ENCODE data around the gene MTRF1.

MTRF1 gene

DNA sequence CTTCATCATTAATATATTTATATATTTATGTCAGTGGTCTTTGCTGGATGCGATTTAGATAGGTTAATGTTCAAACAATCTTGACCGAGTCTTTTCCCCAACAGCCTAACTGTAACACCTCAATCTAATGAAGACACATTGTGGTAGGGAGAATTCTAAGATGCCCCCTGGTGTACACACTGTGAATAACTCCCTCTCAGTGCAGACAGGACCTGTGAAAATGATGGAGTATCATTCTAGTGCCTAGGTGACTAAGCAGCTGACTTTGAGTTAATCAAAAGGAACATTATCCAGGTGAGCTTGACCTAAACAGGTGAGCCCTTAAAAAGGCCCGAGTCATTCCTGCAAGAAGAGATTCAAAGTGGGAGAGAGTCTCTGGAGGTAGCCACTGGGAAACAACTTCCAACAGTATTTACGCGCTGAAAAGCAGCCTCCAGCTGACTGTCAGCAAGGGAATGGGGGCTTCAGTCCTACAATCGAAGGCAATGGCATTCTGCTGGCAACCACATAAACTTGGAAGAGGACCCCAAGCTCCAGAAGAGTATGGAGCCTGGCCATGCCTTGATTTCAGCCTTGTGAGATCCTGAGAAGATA, 41.0 kb downstream of the MTRF1 start:
- no peaks in the 10 kb centered on the region for H3K36me3 ChIP-seq (ENCODE audit: control insufficient read depth, insufficient read depth, low read length)
- H3K4me3 ChIP-seq (ENCODE audit: extremely low read depth, insufficient read depth, low read length, poor library complexity, severe bottlenecking) = no peak overlapping the region
- no peak overlapping the region for H3K27ac ChIP-seq (ENCODE audit: low read depth, low read length, severe bottlenecking)
- H3K4me1 ChIP-seq (ENCODE audit: control insufficient read depth, insufficient read depth, low read length, poor library complexity, severe bottlenecking) = peaks cover 4% of the 10 kb centered on the region
- no peaks in the 10 kb centered on the region for H3K9me3 ChIP-seq (ENCODE audit: control insufficient read depth, low read length)
- 60 to 73% methylated on average over 4 of the region's 6 CpGs for WGBS, 2 experiments (ENCODE audit: insufficient coverage in 2 of 2)

DNA sequence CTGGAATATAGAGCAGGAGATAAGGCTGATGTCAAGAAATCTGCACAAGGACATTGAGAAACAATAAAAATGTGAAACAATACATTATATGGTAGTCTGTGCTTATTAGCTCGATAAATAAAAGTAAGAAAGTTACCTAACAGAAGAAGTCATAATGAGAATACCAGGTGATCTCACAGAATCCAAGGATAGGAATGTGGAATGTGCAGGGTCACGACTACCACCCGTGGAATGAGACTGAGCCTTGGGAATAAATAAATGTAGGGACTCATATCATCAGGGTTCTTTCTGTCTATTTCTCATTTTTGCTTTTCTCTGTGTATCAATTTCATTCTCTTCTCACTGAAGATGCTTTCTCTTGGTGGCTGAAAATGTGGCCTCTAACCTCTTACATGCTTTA, 43.0 kb downstream of the MTRF1 start:
- H3K9me3 ChIP-seq (ENCODE audit: control insufficient read depth, low read length) = no peaks in the 10 kb centered on the region
- no peak overlapping the region for H3K27ac ChIP-seq (ENCODE audit: low read depth, low read length, severe bottlenecking)
- no peaks in the 10 kb centered on the region for H3K36me3 ChIP-seq (ENCODE audit: control insufficient read depth, insufficient read depth, low read length)
- peaks cover 4% of the 10 kb centered on the region for H3K4me1 ChIP-seq (ENCODE audit: control insufficient read depth, insufficient read depth, low read length, poor library complexity, severe bottlenecking)
- 90 to 100% methylated on average over 2 of the region's 3 CpGs for WGBS, 2 experiments (ENCODE audit: insufficient coverage in 2 of 2)
- H3K4me3 ChIP-seq (ENCODE audit: extremely low read depth, insufficient read depth, low read length, poor library complexity, severe bottlenecking) = no peak overlapping the region

DNA sequence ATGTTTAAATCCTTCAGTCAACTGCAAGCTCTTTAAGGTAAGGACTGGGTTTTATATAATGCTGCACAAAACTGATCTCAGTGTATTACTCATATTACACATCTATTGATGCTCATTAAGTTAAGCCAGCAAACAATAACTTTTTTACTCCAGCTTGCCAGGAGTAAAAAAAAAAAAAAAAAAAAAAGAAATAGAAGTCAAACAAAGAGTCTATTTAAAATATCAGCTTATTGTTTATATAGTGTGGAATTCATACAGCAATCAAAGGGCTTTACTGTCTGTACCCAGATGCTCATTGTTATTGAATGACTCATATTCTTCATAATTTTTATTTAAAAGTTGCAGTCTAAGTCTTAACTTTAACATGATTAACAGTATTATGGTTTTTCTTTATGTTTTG, 47.2 kb downstream of the MTRF1 start:
- Histone ChIP-seq H3K27ac (ENCODE audit: low read depth, low read length, severe bottlenecking) (no peak overlapping the region), H3K4me3 (ENCODE audit: extremely low read depth, insufficient read depth, low read length, poor library complexity, severe bottlenecking) (no peak overlapping the region), H3K36me3 (ENCODE audit: control insufficient read depth, insufficient read depth, low read length) (no peaks in the 10 kb centered on the region), H3K4me1 (ENCODE audit: control insufficient read depth, insufficient read depth, low read length, poor library complexity, severe bottlenecking) (no peaks in the 10 kb centered on the region), H3K9me3 (ENCODE audit: control insufficient read depth, low read length) (peaks cover 6% of the 10 kb centered on the region)

DNA sequence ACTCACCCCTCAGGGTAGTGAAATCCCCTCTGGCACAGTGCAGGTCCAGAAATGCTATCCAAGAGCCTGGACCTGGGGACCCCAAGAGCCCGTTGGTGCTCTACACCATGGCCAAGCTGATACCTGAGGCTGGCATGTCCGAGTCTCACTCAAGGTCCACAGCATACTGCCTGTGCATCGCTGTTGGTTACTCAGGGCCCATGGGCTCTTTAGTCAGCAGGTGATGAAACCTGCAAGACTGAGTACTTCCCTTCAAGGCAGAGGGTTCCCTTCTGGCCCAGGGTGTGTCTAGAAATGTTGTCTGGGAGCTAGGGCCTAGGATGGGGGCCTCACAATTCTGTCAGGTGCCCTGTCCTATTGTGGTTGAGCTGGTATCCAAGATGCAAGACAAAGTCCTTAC, 49.5 kb downstream of the MTRF1 start:
- H3K4me1 ChIP-seq (ENCODE audit: control insufficient read depth, insufficient read depth, low read length, poor library complexity, severe bottlenecking) = no peaks in the 10 kb centered on the region
- H3K9me3 ChIP-seq (ENCODE audit: control insufficient read depth, low read length) = peaks cover 10% of the 10 kb centered on the region
- WGBS, 2 experiments (ENCODE audit: insufficient coverage in 2 of 2) = 67 to 100% methylated on average over 1 to 3 of the region's 3 CpGs
- H3K36me3 ChIP-seq (ENCODE audit: control insufficient read depth, insufficient read depth, low read length) = no peaks in the 10 kb centered on the region
- no peak overlapping the region for H3K4me3 ChIP-seq (ENCODE audit: extremely low read depth, insufficient read depth, low read length, poor library complexity, severe bottlenecking)
- H3K27ac ChIP-seq (ENCODE audit: low read depth, low read length, severe bottlenecking) = no peak overlapping the region

DNA sequence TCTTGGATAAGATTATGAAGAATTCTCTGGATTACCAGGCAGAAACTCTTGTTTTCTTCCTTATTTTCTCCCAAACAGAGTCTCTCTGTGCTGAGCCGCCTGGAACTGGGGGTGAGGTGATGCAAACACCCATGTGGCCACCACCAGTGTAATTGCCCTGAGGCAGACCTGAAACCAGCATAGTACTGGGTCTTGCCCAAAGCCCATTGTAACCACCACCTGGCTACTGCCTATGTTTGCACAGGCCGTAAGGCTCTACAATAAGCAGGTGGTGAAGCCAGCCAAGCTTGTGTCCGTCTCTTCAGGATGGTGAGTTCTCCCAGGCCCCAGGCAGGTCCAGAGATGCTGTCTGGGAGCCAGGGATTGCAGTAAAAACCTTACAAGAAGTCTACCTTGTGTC, 50.1 kb downstream of the MTRF1 start:
- Histone ChIP-seq H3K36me3 (ENCODE audit: control insufficient read depth, insufficient read depth, low read length) (no peaks in the 10 kb centered on the region), H3K4me3 (ENCODE audit: extremely low read depth, insufficient read depth, low read length, poor library complexity, severe bottlenecking) (no peak overlapping the region), H3K9me3 (ENCODE audit: control insufficient read depth, low read length) (peaks cover 10% of the 10 kb centered on the region), H3K27ac (ENCODE audit: low read depth, low read length, severe bottlenecking) (no peak overlapping the region), H3K4me1 (ENCODE audit: control insufficient read depth, insufficient read depth, low read length, poor library complexity, severe bottlenecking) (no peaks in the 10 kb centered on the region)
- WGBS, 2 experiments (ENCODE audit: insufficient coverage in 2 of 2) = 94 to 95% methylated on average over 2 of the region's 3 CpGs

DNA sequence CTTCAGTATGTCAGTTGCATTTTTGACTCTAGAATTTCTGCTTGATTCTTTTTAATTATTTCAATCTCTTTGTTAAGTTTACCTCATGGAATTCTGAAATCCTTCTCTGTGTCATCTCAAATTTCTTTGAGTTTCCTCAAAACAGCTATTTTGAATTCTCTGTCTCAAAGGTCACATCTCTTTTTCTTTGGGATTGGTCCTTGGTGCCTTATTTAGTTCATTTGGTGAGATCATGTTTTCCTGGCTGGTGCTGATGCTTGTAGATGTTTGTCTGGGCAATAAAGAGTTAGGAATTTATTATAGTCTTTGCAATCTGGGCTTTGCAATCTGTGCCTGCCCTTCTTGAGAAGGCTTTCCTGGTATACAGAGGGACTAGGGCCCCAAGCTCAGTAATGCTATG, 50.5 kb downstream of the MTRF1 start:
- Histone ChIP-seq H3K4me1 (ENCODE audit: control insufficient read depth, insufficient read depth, low read length, poor library complexity, severe bottlenecking) (no peaks in the 10 kb centered on the region), H3K9me3 (ENCODE audit: control insufficient read depth, low read length) (peaks cover 14% of the 10 kb centered on the region), H3K27ac (ENCODE audit: low read depth, low read length, severe bottlenecking) (no peak overlapping the region), H3K36me3 (ENCODE audit: control insufficient read depth, insufficient read depth, low read length) (no peaks in the 10 kb centered on the region), H3K4me3 (ENCODE audit: extremely low read depth, insufficient read depth, low read length, poor library complexity, severe bottlenecking) (no peak overlapping the region)

DNA sequence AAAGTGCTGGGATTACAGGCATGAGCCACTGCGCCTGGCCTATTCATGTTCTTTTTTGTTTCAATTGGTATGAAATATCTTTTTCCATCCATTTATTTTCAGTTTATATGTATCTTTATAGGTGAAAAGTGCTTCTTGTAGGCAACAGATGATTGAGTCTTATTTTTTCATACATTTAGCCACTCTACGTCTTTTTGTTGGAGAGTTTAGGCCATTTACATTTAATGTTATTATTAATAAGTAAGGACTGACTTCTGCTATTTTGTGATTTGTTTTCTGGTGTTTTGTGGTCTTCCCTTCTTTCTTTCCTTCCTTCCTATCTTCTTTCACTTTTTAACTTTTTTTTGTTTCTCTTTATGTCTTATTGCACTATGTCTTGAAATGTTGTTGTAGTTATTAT, 52.3 kb downstream of the MTRF1 start:
- no CpG with 5 or more reads among the region's 2 CpGs for WGBS, 2 experiments (ENCODE audit: insufficient coverage in 2 of 2)

DNA sequence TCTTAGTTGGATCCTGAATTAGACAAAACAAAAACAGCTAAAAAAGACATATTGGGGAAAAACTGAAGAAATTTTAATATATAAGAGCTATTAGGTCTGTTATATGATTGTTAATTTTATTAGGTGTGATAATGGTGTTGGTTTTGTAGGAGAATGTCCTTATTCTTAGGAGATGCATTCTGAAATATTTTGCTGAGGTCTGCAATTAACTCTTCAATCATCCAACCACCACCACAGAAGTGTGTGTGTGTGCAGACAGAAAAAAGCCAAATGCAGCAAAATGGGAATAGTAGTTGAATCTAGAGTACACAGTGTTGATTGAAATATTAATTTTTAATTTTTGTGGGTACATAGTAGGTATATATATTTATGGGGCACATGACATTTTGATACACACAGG, 56.9 kb downstream of the MTRF1 start:
- Histone ChIP-seq H3K4me3 (ENCODE audit: extremely low read depth, insufficient read depth, low read length, poor library complexity, severe bottlenecking) (no peak overlapping the region), H3K36me3 (ENCODE audit: control insufficient read depth, insufficient read depth, low read length) (no peaks in the 10 kb centered on the region), H3K9me3 (ENCODE audit: control insufficient read depth, low read length) (peaks cover 14% of the 10 kb centered on the region), H3K27ac (ENCODE audit: low read depth, low read length, severe bottlenecking) (no peak overlapping the region), H3K4me1 (ENCODE audit: control insufficient read depth, insufficient read depth, low read length, poor library complexity, severe bottlenecking) (no peaks in the 10 kb centered on the region)

More for the DNA sequence above, 52.3 kb downstream of the MTRF1 start:
- H3K9me3 ChIP-seq (ENCODE audit: control insufficient read depth, low read length) = peaks cover 17% of the 10 kb centered on the region
- H3K27ac ChIP-seq (ENCODE audit: low read depth, low read length, severe bottlenecking) = no peak overlapping the region
- H3K36me3 ChIP-seq (ENCODE audit: control insufficient read depth, insufficient read depth, low read length) = no peaks in the 10 kb centered on the region
- H3K4me1 ChIP-seq (ENCODE audit: control insufficient read depth, insufficient read depth, low read length, poor library complexity, severe bottlenecking) = no peaks in the 10 kb centered on the region
- no peak overlapping the region for H3K4me3 ChIP-seq (ENCODE audit: extremely low read depth, insufficient read depth, low read length, poor library complexity, severe bottlenecking)

DNA sequence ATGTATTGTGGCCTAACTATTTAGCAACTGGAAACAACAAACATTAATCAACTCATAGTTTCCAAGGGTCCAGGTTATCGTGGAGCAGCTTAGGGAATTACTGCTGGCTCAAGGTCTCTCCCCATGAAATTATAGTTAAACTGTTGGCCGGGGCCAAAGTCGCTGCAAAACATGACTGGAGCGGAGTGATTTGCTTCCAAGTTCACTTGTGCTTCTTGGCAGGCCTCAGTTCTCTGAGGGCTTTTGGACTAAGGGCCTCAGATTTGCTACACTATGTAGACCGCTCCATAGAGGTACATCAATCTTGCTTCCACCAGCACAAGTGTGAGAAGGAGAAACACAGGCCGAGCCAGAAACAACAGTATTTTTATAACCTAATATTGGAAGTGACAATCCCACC, 59.6 kb downstream of the MTRF1 start:
- Histone ChIP-seq H3K4me3 (ENCODE audit: extremely low read depth, insufficient read depth, low read length, poor library complexity, severe bottlenecking) (no peak overlapping the region), H3K27ac (ENCODE audit: low read depth, low read length, severe bottlenecking) (no peak overlapping the region), H3K9me3 (ENCODE audit: control insufficient read depth, low read length) (peaks cover 8% of the 10 kb centered on the region), H3K4me1 (ENCODE audit: control insufficient read depth, insufficient read depth, low read length, poor library complexity, severe bottlenecking) (no peaks in the 10 kb centered on the region), H3K36me3 (ENCODE audit: control insufficient read depth, insufficient read depth, low read length) (no peaks in the 10 kb centered on the region)
- 83 to 93% methylated on average over 4 to 5 of the region's 6 CpGs for WGBS, 2 experiments (ENCODE audit: insufficient coverage in 2 of 2)

DNA sequence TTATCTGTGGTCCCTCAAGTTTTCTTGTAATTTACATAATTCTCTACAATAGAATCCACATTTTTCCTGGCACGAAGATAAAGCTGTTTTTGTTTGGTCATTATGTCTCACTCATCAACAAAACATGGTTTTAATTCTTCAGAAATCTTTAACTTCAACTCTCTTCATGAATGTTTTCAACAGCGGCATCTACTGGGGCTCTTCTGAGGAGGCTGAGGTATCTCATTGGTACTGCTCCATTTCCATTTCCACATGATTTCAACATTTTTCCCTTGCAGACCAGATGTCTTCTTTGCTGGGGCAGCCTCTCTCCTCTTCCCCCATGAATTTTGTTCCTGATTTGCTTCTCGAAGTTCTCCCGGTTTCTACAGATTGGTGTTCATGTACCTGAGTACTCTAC, 63.2 kb downstream of the MTRF1 start:
- 82 to 90% methylated on average over 3 to 4 of the region's 4 CpGs for WGBS, 2 experiments (ENCODE audit: insufficient coverage in 2 of 2)
- H3K4me1 ChIP-seq (ENCODE audit: control insufficient read depth, insufficient read depth, low read length, poor library complexity, severe bottlenecking) = no peaks in the 10 kb centered on the region
- H3K9me3 ChIP-seq (ENCODE audit: control insufficient read depth, low read length) = no peaks in the 10 kb centered on the region
- no peak overlapping the region for H3K4me3 ChIP-seq (ENCODE audit: extremely low read depth, insufficient read depth, low read length, poor library complexity, severe bottlenecking)
- no peaks in the 10 kb centered on the region for H3K36me3 ChIP-seq (ENCODE audit: control insufficient read depth, insufficient read depth, low read length)
- no peak overlapping the region for H3K27ac ChIP-seq (ENCODE audit: low read depth, low read length, severe bottlenecking)

DNA sequence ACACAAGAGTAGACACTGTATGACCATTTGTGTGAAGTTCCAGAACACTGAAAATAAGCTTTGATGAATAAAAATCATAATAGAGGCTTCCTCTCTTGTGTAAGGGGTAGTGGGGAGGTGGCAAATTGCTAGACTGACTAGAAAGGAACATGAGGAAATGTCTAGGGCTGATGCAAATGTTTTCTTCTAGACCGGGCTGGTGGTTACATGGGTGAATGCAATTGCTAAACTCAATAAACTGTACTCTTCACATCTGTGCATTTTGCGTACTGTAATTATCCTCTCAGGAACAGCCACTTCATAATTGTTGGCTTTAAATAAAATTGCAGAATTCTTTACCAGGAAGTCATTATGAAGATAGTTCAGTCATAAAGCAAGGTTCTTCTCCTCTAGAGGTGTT, 63.9 kb downstream of the MTRF1 start:
- H3K36me3 ChIP-seq (ENCODE audit: control insufficient read depth, insufficient read depth, low read length) = no peaks in the 10 kb centered on the region
- H3K4me3 ChIP-seq (ENCODE audit: extremely low read depth, insufficient read depth, low read length, poor library complexity, severe bottlenecking) = no peak overlapping the region
- WGBS, 2 experiments (ENCODE audit: insufficient coverage in 2 of 2) = 100% methylated on average over 1 of the region's 2 CpGs; no CpG with 5 or more reads in 1 of the 2 experiments
- H3K9me3 ChIP-seq (ENCODE audit: control insufficient read depth, low read length) = no peaks in the 10 kb centered on the region
- H3K27ac ChIP-seq (ENCODE audit: low read depth, low read length, severe bottlenecking) = no peak overlapping the region
- no peaks in the 10 kb centered on the region for H3K4me1 ChIP-seq (ENCODE audit: control insufficient read depth, insufficient read depth, low read length, poor library complexity, severe bottlenecking)

DNA sequence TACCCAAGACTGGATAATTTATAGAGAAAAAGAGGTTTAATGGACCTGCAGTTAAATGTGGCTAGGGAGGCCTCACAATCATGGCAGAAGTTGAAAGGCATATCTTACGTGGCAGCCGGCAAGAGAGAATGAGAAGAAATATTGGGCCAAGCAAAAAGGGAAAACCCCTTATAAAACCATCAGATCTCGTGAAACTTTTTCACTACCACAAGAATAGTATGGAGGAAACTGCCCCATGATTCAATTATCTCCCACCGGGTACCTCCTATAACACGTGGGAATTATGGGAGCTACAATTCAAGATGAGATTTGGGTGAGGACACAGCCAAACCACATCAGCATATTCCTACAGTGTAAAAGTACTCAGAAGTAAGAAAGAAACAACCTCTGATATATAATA, 64.3 kb downstream of the MTRF1 start:
- no peak overlapping the region for H3K27ac ChIP-seq (ENCODE audit: low read depth, low read length, severe bottlenecking)
- no peak overlapping the region for H3K4me3 ChIP-seq (ENCODE audit: extremely low read depth, insufficient read depth, low read length, poor library complexity, severe bottlenecking)
- WGBS, 2 experiments (ENCODE audit: insufficient coverage in 2 of 2) = no CpG with 5 or more reads among the region's 5 CpGs
- H3K9me3 ChIP-seq (ENCODE audit: control insufficient read depth, low read length) = no peaks in the 10 kb centered on the region
- no peaks in the 10 kb centered on the region for H3K4me1 ChIP-seq (ENCODE audit: control insufficient read depth, insufficient read depth, low read length, poor library complexity, severe bottlenecking)
- H3K36me3 ChIP-seq (ENCODE audit: control insufficient read depth, insufficient read depth, low read length) = no peaks in the 10 kb centered on the region
